Stimulated activated CD8-positive, alpha-beta memory T cell treated with anti-CD3 and anti-CD28 coated beads, Interleukin-4, amount 100 ng/mL, for 48 hours (primary cell): ENCODE measurements around the gene SIK3.
"Not testable (repeated sequence)": the region's sequence is repeated elsewhere in the genome, so short reads cannot be mapped to it uniquely, and the experiment has no call there.

Source experiments
- DNase-seq: peaks from one replicate; pipeline ENCODE4 v3.0.0-alpha.2; 2020

SIK3 gene

DNA sequence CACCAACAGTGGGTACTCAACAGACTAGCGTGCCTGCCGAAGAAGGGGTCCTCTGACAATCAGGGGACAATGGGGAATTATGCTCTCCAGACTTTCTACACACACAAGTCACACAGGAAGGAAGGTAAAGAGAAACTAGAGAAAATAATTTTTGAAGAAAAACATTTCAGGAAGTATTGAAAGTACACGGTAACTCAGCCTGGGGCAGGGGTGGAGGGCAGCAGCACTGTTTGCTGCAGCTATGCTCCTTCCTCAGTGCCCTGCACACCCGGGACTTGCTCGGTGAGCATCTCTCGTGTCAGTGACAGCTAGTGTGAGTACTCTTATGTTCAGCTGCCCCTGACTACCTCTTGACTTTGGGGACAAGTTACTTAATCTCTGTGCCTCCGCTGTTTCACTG is 242.8 kb downstream of the SIK3 start:
- no peak for DNase-seq

DNA sequence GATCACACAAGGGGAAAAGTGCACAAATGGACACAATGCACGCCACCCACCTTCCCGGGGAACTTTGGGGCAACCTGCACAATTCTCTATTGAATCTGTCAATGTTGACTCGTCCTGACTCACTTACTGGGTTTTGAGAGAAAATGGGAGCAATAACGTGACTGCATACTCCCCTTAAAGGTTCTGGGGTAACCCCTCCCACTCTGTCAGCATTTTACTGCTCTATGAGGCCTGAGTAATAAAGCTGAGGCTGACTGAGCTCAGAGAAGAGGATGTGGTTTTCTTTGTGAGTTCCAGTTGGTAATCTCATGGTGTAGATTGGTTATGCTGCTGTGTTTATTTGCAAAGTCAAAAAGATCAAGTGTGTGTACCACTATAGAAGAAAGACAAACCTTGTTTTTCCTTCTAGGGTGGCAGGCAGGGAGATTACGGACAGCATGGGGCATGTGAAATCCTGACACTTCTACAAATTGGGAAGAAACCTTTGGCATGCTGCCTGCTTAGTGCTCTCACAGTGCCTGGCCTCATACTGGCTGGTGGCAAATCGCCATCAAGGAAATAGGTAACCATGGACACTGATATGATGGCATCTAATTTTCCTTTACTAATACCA is 244.7 kb downstream of the SIK3 start:
- peak; percentile 58 for DNase-seq

DNA sequence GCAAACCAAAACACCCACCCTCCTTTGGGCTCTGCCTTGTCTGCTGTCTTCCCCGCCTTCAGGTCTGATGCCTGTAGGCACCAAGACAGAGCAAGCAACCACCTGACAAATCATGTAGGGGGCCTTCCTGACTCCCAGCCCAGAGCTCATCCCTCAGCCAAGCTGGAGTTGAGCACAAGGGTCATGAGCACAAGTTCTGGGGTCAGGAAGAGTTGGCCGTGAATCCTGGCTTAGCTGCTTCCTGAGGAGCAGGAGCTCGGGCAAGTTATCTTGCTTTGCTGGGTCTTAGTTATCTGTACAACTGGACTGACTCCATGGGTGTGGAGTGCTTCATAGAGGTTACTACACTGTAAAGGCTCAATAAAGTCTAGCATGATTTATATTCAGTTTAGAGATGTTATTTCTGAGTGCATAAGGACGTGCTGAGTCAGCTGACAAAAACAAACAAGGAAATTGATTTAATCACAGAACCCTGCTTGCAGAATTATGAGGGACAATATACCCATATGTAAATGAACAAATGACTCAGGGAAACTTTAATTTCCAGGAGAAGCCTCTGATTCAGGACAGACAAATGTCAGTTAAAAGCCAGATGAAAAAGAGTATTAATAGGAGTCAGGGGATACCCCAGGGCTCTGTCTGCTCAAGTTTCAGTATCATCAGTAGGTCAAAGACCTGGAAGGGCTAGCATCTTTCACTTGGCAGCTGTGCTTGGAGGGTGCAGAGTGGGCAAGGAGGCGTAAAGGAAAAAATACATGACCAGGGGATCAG is 245.8 kb downstream of the SIK3 start:
- DNase-seq, result no peak

DNA sequence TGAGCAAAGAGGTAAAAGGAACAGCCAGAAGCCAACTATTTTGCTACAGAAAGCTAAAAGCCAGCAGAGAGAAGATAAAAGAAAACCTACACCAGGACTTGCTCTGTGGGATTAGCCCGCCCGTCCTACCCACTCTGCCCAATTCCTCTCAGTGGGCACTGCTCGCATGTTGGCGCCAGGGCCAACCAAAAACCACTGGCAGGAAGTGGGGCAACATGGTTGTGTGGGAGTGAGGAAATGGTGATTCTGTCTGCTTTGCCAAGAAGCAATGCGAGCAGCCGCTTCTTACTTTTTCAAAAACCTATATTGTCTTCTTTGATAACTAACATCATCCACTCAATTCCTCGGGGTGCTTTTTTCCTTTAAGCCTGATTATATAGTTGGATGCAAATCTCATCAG is 246.6 kb downstream of the SIK3 start:
- peak; percentile 63 for DNase-seq

DNA sequence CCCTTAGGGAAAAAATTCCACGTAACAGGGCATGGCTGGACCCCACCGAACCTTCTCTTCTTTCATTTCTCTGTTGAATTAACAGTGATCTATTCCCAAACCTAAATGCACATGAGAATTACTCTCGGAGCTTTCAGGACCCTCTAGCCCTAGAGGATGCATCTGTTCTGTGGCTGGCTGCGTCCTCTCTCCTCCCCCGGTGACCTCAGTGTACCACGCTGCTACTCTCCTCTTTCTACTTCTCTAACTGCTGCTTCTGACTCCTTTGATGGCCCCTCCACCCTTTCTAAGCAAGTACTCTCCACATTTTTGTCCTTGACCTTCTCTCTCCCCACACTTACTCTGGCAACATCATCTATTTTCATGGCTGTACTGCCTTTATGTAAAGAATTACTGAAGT is 248.7 kb downstream of the SIK3 start:
- no peak for DNase-seq

DNA sequence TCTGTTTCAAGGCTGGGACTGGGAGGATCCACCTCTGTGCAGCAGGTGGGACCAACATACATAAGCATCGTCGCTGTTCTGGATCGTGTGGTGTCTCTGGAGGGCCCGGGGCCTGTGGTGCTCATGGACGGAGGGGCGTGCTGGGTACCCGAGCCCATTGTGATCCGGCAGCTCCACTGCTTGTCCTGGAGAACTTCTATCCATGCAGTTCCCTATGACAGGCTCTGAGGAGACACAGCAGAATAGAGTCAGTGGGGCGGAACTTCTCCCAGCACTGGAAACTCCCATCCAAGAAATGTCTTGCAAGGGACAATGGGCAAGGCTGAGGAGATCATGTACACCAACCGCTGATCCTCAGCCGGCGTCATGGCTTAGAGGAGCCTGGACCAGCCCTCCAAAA is 249.2 kb downstream of the SIK3 start:
- DNase-seq, result no peak

DNA sequence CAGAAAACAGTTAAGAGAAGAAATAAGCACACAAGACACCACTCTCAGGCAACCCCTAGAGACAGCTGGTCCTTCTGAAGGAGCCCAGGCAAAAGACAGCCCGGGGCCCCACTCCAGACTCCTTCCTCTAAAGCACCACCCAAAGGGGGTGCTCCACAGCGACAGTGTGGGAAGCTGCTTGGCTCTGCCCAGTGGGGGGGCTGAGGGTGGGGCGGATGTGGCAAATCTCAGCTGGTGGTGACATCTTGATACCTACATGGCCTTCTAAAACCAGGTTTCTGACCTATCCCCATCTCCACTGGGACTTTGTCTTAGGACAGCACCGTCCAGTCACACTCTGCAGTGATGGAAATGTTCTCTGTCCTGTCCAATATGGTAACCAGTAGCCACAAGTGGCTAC is 250.6 kb downstream of the SIK3 start:
- DNase-seq, result no peak

DNA sequence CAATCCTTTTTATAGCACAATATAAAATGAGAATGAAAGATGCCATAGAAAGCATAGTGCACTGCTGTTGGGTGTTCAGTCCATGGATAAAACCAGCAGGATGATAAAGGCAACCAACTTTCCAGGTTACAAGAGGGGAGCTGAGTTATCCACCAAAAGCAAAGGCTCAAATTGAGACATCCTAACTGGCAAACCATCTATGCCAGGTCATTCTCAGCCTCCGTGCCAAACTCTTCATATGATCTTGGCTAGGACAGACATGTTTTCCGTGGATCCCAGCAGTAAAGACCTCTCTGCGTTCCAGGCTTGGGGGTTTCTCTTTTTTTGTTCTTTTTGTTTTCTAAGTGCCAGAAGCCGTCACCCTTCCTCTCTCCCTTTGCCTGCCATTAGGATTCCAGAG is 253.5 kb downstream of the SIK3 start:
- DNase-seq, result no peak

DNA sequence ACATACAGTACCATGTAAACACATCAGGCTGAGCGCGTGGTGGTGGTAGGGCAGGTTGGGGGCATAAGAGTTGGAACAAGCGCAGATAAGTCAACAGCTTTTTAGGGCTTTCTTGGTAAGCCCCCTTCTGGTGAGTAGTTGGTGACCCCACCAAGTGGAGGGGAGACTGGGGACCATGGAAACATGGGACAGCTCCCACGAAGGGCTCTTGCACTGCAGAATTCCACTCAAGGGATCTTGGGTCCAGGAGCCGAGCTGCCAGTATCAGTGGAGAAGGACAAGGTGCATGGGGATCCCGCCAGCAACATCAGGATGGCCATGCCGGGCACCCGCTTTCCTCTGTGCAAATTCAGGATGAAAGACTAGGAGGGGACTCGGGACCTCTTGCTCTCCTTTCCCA is 254.6 kb downstream of the SIK3 start:
- DNase-seq, result no peak

DNA sequence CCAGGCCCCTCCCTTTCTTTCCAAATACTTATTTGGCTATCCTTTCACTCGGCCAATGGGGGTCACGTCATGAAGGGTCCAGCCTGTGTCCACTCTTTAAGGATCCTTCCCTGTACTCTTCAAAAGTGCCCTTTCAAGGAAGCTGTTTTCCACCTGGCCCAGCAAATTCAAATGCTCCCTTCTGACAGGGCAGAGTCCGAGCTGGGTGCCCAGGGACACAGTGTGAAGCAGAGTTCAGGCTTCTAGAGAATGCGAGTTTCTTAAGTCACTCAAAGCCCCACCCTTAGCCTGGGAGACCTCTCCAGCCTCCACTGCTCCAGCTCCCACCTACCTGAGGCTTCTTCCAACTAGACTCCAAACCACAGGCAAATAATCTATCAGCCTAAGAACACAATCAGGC is 255.3 kb downstream of the SIK3 start:
- no peak for DNase-seq

DNA sequence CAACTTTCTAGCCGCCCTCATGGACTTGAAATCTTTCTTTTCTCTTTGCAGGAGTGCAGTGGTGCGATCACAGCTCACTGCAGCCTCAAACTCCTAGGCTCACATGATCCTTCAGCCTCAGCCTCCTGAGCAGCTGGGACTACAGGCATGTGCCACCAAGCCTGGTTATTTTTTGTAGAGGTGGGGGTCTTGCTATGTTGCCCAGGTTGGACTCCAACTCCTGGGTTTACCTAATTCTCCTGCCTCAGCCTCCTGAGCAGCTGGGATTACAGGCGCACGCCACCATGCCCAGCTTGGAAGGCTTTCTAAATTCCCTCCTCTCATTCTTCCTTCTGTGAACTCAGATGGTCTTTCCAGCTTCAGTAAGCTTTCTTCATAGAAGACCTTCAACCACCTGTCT is 256.1 kb downstream of the SIK3 start:
- DNase-seq, result no peak

DNA sequence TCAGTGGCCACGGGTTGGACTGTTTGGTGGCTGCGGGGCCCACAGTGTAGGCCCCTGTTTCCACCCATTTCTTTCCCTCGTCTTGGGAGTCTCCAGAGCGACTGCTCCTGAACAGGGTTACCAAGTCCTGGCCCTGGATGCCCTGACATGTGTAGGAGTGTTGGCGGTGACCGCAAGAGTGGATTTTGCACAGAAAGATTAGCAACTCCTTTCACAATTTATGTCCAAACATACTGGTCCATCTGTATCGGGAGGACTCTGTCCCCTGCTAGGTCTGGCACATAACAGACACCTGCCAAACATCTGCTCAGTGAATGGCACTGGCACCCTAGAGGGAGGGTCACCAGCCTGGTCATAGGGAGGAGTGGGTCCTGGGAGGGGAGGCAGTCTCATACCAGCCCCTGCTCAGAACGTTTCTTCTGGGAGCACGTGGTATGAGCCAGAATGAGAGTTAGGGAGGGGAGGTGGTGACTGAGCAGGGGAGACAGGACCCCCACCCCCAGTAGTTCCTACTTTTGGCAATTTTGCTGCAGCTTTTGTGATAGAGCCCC is 257.4 kb downstream of the SIK3 start:
- DNase-seq, result no peak

DNA sequence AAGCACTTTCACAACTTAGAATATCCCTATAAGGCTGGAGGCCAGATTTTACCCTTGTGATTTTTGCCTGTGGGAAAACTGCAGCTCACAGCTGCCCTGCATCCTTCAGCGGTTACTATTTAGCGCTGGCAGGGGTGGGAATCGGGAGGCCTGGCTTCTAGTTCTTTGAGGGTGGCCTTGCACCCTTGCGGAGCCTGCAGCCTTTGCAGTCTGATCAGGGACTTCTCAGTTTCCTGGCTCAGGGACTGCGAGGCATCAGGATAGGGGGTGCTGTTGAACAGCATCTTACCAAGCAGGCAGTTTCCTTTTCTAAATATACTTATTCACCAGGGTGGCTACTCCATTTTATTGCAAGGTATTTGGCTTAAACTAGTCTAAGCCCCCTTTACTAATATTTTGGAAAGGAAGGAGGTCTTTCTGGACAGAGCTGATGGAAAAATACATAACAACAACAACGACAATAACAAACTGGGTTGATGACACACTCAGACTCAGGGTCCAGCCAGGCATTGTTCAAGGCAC is 257.9 kb downstream of the SIK3 start:
- DNase-seq, result no peak

DNA sequence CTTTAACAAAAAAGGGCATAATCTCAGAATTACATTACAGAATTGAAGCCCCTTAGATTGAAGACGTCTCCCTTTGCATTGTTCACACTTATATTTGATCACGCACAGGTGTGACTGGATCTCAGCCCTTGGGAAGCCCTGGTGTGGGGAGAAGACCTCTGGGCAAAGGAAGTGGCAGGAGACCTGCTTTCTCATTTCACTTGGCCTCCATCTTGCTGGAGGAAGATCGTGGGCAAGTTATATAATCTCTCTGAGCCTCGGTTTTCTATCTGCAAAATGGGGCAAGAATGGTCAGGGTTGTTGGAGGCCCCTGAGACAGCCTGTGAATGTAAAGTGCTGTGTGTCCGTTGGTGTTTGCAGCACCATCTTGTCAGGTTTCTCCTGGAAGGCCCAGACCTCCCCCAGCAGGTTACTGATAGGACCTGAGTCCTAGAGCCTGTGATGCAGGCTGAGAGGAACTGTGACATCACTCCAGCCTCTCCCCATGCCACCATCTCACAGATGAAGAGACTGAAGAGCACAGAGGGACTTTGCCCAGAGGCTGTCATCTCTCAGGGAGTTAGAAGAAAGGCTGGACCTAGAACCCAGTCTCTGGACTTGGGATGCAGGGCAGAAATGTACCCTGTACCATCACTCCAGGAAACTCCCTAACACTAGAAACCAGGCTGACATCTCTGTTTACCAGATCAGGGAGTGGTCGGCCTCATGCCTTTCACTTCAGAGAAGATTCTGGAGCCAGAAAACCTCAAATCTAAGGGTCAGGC is 259.7 kb downstream of the SIK3 start:
- no peak for DNase-seq

DNA sequence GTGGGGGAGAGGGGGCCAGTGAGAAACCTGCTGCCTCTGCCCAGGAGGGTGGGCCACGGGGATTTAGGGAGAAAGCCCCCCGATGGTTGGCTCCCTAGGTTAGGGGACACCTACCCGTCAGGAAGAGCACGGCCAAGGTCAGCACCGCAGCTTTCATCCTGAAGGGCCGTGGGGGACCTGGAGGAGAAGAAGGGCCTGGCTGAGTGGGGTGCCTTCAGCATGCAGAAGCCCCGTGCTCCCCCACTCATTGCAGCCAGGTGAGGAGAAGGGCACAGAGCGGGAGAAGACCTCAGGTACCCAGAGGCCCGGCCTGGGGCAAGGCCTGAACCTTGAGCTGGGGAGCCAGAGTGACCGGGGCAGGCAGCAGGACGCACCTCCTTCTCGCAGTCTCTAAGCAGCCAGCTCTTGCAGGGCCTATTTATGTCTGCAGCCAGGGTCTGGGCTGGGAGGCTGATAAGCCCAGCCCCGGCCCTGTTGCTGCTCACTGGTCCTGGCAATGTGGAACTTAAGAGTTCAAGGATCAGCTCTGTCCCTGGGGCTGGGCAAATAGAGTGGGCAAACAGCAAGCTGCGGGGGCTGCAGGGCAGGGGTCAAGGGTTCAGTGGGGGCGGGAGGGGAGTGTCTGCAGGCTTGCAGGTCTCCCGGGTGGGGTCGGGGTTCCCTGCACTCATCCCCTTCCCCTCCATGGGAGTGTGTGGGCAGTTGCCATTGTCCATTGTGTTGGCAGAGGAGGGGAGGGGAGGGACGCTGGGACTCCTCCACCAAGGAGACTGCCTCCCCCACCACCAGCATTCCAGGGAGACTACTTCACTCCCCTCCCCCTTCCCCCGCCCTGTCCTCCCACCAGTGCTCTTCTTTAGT is 260.8 kb downstream of the SIK3 start, which contains the start of gene APOA1:
APOA1 (minus strand) TSS at position 392 of the 861 bp plus-strand sequence; CDS start at position 157, 235 bp downstream.
- DNase-seq, result no peak

DNA sequence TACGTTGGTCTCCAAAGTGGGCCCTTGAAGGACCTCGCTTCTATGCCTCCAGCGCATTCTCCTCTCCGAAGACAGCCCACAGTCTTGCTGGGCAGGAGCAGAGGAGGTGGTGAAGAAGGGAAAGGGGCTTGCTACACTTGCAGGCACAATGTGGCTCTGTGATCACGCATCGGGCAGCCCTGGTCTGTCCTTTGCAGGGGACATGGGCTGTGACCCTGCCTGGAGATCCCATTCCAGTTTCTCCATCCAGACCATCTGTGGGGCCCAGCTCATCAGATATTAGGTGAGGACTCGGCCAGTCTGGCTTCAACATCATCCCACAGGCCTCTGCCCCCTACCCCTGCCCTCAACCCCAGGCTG is 261.6 kb downstream of the SIK3 start:
- DNase-seq, result no peak

DNA sequence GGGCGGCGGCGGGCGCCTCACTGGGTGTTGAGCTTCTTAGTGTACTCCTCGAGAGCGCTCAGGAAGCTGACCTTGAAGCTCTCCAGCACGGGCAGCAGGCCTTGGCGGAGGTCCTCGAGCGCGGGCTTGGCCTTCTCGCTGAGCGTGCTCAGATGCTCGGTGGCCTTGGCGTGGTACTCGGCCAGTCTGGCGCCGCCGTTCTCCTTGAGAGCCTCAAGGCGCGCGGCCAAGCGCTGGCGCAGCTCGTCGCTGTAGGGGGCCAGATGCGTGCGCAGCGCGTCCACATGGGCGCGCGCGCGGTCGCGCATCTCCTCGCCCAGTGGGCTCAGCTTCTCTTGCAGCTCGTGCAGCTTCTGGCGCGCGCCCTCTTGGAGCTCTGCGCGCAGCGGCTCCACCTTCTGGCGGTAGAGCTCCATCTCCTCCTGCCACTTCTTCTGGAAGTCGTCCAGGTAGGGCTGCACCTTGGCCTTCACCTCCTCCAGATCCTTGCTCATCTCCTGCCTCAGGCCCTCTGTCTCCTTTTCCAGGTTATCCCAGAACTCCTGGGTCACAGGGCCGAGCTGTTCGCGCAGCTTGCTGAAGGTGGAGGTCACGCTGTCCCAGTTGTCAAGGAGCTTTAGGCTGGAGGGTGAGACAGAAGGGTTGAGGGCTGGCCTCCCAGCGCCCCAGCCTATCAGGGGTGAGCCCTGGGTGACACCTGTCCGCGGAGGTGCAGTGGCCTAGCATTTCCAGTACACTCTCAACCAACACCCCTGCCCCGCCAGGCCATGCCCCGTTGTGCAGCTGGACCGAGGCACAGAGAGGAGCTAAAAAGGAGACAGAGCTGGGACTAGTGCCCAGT is 262.2 kb downstream of the SIK3 start:
- peak; percentile 85 for DNase-seq

DNA sequence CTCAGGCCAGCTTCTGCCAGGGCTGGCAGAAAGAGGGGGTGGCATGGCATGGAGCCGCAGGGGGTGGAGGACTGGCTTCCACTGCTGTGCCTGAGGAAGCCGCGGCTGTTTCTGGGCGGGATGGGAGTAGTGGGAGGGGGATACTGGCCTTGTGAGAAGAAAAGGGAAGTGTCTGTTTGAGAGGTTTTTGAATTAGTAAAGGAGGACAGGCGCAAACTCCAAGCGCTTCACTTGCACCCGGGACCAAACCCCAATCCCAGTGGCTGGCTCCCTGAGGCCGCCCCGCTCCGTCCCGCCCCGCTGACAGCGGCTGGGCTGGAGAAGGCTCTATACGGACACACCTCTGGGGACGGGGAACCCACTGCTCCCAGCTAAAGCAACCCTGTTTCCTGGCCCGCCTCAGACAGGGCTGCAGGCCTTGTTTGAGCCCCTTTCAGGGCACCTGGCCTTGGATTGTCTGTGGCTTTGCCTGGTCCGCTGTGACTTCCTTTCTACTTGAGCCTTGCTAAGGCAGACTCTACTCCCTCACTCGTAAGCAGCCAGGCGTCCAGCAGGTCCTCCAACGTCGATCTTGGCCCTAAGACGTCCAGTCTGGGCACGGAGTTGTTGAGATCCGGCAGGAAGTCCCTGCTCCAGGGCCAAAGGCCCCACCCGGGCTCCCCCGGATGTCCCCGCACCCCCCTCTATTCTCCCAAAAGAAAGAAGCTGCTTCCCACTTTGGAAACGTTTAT is 263.0 kb downstream of the SIK3 start:
- DNase-seq, result no peak

DNA sequence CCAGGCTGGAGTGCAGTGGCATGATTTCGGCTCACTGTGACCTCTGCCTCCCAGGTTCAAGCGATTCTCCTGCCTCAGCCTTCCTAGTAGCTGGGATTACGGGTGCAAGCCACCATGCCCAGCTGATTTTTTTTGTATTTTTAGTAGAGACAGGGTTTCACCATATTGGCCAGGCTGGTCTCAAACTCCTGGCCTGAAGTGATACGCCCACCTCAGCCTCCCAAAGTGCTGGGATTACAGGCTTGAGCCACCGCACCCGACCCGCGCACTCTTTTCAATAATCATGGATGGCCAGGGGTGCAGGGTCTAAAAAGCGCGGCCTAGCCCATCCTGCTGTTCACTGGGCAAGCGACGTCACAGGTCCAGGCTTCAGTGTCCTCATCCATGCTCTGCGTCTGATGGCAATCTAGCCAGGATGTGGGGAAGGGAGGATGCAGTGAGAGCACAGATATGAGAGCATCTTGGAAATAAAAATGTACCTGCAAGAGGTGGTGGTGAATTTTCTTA is 263.6 kb downstream of the SIK3 start:
- DNase-seq, result not testable (repeated sequence)

DNA sequence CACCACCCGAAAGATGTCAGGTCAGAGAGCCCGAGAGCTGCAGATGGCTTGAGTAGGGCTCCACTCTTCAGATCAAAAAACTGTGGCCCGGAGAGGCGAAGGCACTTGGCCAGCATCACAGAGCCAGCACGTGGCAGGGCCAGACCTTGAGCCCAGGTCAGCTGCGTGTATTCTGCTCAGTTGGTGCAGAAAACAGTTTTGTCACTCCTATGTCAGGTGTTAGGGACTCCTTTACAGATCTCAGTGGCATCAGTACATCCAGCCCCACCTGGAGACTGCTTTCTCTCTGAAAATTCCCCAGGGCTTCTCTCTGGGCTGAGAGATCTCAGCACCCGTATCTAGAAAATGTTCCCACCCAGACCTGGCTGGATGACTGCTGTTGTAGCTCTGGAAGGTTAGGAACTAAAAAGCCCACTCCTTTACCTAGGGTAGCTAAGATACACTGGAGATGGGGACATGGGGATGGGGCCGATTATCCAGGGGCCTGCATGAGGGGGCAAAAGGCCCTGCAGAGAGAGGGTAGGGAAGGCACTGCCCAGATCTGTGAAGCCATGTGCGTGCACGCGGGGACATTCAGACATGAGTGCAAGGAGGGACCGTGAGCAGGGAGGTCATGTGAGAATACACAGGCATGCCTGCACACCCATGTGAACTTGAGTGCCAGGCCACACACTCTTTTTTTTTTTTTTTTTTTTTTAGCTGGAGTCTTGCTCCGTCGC is 264.3 kb downstream of the SIK3 start:
- DNase-seq, result no peak
